Epithelial cell of proximal tubule (primary cell): ENCODE results near the gene STAT3. TPM values are rescaled to one million over a fixed set of nuclear protein-coding genes. Genes with fewer than 3 reads are reported as not detected.
"Not testable (repeated sequence)": the region's sequence is repeated elsewhere in the genome, so short reads cannot be mapped to it uniquely, and the experiment has no call there.

Source experiments
- DNase-seq: peaks from one replicate; pipeline ENCODE4 v3.0.0-alpha.2; 2011; ENCODE audit warnings: low read depth
- H3K4me3 ChIP-seq: 2 replicates; pipeline ENCODE4 v1.5.1; 2011; ENCODE audit warnings: low read depth, mild to moderate bottlenecking, low read length
- CTCF ChIP-seq: conservative IDR thresholded peaks from 2 replicates; pipeline ENCODE4 v1.5.1; 2012; ENCODE audit warnings: low read depth, mild to moderate bottlenecking, low read length
- total RNA-seq: library from RNA; depleted of rRNA; stranded (reverse); fragments of >200 nt; gene quantifications from 2 replicates; pipeline ENCODE4 v1.2.3, GENCODE V29; 2015

The STAT3 gene
- total RNA-seq, 1 donor from 2014 or later = 63.0 TPM

GRCh38 chr17:42363767-42364585 lies 24.3 kb downstream of the STAT3 start:
- TF ChIP-seq CTCF = no peak
- H3K4me3 ChIP-seq = no peak overlapping the region
- DNase-seq = no peak

DNA sequence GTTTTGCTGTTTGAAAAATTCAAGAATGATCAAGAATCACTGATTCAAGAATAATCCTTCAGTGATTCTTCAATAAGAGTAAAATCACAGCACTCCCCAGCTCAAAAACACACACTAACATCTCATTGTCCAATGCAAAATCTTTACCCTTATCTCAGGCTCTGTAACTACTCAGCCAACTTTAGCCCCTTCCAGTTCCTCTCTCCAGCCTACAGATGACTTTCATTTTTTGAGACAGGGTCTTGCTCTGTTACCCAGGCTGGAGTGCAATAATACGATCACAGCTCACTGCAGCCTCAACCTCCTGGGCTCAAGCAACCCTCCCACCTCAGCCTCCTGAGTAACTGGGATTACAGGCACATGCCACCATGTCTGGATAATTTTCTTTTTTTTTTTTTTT lies 25.0 kb downstream of the STAT3 start:
- no peak overlapping the region for H3K4me3 ChIP-seq
- no peak for TF ChIP-seq CTCF
- DNase-seq = no peak

DNA sequence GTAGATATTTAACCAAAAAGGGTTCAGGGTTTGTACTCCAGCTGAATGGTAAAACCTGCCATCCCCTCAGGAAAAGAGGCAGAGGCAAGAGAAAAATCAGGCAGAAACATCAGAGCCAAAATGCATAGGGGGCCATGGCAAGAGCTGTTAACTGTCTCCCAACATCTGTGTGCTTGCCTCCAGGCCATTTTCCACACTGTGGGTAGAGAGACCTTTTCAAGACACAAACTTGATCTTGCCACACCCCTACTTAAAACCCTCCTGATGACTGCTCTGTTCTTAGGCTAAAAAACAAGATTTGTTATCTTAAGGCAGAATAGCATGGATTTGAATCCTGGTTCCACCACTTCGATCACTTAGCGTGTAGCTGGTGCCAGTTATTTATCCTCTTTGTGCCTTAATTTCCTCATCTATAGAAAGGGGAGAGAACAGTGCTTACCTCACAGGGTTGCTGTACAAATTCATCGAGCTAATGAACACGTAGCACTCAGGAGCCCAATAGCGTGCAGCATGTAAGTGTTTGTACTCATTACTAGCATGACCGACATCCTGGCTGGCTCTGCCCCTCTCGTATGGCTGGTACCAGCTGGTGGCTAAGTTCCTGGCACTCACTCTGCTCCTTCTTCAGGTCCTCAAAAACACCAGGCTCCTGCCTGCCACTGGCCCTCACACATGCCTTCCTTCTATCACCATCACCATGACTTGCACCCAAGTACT lies 25.8 kb downstream of the STAT3 start:
- no peak overlapping the region for H3K4me3 ChIP-seq
- no peak for DNase-seq
- TF ChIP-seq CTCF = no peak

DNA sequence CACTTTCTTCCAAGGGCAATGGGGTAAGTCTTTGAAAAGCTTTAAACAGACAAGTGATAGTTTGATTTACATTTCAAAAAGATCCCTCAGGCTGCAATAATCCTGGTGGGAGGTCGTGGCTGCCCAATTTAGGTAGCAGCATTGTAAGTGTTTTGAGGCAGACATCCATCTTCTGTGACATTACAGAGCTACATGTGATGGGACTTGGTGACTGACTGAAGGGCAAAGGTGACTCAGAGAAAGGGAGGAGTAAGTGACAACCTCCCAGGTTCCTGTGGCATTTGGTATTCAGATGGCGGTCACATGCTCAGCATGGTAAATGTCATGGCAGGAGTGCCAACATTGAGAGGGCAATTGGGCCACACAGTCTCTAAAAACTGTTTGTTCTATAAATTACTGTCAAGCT lies 26.5 kb downstream of the STAT3 start:
- H3K4me3 ChIP-seq = no peak overlapping the region
- DNase-seq = no peak
- no peak for TF ChIP-seq CTCF

DNA sequence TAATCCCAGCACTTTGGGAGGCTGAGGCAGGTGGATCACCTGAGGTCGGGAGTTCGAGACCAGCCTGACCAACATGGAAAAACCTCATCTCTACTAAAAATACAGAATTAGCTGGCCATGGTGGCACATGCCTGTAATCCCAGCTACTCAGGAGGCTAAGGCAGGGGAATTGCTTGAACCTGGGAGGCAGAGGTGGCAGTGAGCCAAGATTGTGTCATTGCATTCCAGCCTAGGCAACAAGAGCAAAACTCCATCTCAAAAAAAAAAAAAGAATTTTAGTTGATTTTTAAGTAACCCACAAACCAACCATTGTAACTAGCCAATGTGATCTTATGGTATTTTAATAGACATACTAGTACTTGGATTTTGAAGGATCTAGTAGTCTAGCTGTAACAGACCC lies 27.9 kb downstream of the STAT3 start:
- DNase-seq, H3K4me3 ChIP-seq: not testable (repeated sequence)

- DNase-seq = no peak
- TF ChIP-seq CTCF = no peak
- no peak overlapping the region for H3K4me3 ChIP-seq
These were observed 29.1 kb downstream of the STAT3 start for GRCh38 chr17:42359133-42359532.

GRCh38 chr17:42358434-42358833 lies 29.8 kb downstream of the STAT3 start:
- no peak overlapping the region for H3K4me3 ChIP-seq
- TF ChIP-seq CTCF = no peak
- no peak for DNase-seq
